HG03060 (cell line): Measurements from ENCODE around the gene MYO9B.
A peak's percentile ranks its signal among the peaks of the same experiment; 100 is the strongest.

Experiments
- ATAC-seq: cut with Tn5 transposase; IDR thresholded peaks from one replicate; pipeline ENCODE4 v1.9.1; 2021; ENCODE audit warnings: low read depth, moderate number of reproducible peaks; ENCODE audit not compliant: unreplicated experiment

MYO9B gene

DNA sequence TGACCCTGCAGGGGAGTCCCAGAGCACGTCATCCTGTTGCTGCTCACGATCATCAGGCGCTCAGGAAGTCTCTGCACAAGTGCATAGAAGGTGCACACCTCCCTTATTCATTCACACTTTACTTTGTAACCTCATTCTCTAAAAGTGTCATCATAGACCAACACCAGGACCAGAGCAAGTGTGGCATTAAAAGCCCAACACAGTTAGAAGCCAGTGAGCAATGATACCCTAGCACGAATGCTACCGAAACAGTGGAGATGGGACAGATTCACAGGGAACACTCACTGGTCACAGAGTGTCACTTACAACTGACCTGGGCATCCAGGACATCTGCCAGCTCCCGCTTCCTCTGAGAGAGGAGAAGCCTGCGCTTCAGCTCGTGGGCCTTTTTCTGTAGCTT, 17.3 kb upstream of the MYO9B start:
- ATAC-seq: no peak

DNA sequence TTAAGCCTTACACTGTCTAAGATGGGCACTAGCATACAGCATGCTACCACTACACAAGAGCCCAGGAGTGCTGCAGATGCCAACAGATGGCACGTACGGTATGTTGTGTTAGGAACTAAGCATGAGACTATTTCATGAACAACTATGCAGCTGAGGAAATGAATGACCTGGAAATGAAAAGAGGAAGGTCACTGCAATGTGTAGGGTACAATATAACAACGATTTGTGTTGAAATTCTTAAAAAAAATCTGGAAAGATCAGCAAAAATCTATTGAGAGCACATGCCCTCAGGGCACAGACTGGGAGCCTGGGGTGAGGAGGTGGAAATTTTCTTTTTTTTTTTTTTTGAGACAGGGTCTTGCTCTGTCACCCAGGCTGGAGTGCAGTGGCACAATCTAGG, 14.8 kb upstream of the MYO9B start:
- ATAC-seq: no peak

DNA sequence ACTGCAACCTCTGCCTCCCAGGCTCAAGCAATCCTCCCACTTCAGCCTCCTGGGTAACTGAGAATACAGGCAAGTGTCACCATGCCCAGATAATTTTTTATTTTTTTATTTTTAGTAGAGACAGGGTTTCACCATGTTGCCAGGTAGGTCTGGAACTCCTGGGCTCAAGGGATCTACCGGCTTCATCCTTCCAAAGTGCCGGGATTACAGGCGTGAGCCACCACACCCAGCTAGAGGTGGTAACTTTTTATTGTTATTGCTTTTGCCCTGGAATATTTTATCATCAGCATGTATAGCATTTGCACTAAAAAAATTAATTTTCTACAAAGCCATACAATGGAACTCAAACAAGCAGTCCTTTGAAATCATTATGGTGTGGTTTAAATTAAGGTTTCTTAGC, 14.4 kb upstream of the MYO9B start:
- ATAC-seq: no peak

DNA sequence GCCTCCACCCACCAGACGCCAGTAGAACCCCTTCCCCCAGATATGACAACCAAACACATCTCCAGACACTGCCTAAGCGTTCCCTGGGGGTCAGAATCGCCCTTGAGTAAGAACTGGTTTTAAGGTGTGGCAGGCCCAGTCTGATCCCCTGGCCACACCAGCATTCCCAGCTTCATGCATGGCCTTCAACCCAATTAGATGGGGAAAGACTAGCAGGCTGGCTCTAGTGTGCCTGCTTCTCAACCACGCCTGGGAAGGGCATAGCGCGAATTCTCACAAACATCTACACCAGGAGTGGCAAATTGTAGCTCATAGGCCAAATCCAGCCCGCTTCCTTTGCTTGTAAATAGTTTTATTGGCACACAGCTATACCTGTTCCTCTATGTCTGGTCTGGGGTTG, 13.9 kb upstream of the MYO9B start:
- ATAC-seq: no peak

DNA sequence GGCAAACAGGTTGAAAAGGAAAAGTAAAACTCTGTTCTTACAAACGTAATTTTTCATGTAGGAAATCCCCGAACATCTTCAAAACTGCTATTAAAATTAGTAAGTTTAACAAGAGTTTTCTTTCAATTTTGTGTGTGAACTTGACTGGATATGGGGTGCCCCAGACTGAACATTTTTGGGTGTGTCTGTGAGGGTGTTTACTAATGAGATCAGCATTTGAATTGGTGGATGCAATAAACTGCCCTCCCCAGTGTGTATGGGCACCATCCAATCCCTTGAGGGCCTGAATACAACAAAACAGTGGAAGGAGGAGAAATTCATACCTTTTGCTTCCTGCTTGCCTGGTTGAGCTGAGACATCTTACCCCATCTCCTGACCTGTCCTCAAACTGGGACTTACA, 12.1 kb upstream of the MYO9B start:
- ATAC-seq: no peak

DNA sequence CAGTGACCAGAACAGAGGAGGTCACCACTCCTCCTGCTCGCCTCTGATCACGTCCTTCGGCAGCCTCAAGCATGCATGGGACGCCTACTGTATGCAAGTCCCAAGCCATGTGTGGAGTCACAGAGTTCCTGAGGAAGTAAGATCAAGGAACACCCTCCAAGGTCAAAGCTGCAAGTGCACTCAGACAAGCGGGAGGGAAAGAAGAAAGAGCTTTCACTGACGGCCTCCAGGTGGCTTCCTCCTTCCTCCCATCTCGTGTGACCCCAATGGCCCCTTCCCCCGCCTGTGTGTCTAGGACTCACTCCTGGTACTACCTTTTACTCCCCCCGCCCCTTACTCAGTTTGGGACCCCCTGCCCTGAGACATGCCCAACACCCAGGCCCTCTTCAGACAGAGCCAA, 6.4 kb upstream of the MYO9B start:
- ATAC-seq: no peak

DNA sequence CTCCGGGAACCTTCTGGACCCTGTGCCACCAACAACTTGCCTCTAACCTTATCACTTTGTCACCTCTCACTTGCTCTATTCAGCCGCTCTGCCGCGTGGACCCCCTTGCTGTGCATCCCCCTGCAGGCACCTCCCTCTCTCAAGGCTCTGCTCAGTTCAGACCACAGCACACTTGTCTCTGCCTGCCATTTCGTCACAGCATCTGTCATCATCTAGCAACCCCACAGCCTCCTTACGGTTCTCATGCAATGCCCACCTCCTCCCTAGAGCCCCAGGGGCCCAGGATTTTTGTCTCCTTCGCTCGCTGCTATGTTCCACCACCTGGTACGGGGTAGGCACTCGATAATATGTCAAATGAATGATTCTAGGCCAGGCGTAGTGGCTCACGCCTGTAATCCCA, 5.2 kb upstream of the MYO9B start:
- no peak for ATAC-seq

DNA sequence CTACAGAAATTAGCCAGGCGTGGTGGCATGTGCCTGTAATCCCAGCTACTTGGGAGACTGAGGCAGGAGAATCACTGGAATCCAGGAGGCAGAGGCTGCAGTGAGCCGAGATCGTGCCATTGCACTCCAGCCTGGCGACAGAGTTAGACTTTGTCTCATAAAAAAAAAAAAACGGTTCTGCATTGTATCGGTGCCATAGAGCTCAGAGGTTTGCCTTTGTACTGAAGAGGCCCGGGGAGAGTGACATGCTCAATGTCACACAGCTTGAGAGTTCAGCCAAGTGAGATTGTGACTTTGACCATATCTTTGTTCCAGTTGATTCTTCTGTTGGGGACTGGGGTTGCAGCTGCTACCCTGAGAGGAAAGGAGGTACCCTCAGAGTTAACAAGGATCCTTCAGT, 4.7 kb upstream of the MYO9B start:
- no peak for ATAC-seq

DNA sequence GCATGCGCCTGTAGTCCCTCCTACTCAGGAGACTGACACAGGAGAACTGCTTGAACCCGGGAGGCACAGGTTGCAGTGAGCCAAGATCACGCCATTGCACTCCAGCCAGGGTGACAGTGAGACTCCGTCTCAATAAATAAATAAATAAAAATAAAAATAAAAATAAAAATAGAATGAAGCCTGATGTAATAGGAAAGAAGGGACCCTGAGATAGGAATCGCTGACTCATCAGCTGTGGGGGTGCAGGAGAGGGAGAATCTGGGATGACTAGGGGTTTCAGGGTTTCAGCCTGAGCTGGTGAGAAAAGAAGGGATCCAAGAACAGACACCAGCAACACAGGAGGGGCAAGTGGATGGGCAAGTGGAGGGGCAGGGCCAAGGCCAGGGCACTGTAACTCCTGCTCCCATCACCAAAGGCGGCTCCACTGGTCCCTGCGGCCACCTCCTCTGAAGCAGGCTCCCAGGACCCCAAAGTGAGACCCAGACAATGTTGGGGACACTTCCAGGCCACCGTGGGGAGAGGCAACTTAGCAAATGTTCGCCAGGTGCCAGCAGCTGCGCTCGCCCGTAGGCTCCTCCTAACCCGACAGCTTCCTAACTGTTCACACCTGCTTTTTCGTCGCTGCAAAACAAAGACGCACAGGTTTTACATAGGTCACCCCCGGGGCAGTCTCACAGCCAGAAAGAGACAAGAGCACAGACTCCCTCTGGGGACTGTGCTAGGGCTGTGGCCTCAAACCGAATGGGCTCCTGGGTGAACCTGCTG, 1.5 kb upstream of the MYO9B start:
- peak; percentile 10 for ATAC-seq

DNA sequence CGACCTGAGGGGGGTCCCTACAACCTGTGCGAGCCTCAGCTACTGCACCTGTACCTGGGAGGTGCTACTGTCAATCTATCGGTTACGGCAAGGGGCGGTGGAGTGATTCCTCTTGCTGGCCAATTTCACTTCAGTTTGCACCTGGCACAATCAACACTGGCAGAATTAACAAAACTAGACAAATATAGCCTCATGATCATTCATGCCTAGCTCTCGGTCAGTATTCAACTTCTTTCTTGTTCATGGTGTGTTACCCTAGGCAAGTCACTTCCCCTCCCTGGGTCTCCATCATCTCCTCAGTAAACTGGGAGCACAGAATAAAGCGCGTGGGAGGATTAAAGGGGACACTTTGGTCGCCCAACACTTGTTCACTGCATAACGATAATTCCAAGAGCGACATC, 943 bp upstream of the MYO9B start:
- peak; percentile 12 for ATAC-seq

DNA sequence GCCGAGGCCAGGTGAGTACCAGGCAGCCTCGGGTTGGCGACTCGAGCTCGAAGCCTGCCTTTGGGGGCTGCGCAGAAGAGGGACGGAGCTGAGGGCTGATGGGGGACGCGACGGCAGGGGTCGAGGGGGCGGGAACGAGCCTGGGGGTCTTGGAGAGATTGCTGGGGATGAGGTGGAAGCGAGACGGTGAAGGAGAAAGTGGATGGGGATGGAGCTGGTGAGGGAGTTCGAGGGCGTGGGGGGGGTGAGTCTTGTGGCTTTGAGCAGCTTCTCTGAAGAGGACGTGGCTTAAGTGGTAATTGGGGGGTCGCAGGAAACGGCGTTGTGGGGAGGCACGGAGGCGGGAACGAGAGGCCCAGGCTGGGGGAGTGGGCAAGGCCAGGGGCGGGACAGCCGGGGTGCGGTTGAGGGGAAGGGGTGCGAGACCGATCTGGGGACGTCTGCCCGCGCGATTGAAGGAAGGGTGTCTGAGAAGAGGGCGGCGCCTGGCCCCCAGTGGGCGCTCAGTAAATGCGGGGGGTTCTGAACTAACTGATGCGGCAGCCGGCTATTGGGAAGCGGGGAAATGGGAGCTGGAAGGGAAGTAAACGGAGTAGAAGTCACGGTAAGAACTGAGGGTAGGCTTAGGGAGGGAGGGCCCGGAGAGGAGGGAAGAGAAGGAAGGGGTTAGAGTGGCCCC, 426 bp downstream of the MYO9B start:
- no peak for ATAC-seq

DNA sequence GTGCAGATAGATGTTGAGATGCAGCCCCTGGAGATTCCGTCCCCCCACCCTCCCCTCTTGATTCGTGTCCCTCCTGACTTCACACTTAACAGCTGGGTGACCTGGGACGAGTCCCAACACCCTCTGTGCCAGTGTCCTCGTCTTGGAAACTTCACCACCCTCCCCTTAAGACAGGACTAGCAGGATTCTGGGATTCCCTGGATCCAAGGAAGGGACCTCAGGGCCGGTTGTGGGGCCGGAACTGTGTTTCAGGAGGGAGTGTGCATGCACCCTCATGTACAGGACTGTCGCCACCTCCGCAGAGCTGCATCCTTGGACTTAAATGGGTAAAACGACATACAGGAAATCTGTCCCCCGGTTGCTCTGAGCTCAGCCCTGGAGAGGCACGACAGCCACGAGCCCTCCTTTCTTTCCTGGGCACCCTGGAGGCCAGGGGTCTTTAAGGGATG, 990 bp downstream of the MYO9B start:
- ATAC-seq: no peak

DNA sequence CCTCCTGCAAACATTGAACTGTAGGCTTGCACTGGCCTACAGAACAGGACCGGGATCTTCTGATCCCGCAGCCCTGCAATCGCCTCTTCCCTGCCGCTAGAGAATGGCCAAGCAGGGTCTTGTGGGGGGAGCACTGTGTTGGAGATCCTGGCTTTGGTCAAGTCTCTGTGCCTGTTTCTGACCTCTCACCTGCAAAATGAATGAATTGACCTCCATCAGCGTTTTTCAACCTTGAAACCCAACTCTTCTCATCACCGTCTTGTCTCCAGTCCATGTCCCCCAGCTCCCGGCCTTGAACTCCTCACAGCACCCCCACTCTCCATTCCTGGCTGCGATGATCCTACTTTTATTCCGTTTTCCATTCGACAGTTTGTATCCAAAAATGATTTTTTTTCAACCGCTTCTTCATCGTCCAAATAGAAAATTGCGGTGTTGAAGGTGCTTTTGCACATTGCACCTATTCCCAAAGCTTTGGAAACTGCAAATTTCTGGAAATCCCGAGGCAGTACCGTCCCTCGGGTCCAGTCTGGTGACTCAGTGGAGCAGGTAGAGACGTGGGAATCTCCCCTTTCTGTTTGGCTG, 2.0 kb downstream of the MYO9B start:
- no peak for ATAC-seq

DNA sequence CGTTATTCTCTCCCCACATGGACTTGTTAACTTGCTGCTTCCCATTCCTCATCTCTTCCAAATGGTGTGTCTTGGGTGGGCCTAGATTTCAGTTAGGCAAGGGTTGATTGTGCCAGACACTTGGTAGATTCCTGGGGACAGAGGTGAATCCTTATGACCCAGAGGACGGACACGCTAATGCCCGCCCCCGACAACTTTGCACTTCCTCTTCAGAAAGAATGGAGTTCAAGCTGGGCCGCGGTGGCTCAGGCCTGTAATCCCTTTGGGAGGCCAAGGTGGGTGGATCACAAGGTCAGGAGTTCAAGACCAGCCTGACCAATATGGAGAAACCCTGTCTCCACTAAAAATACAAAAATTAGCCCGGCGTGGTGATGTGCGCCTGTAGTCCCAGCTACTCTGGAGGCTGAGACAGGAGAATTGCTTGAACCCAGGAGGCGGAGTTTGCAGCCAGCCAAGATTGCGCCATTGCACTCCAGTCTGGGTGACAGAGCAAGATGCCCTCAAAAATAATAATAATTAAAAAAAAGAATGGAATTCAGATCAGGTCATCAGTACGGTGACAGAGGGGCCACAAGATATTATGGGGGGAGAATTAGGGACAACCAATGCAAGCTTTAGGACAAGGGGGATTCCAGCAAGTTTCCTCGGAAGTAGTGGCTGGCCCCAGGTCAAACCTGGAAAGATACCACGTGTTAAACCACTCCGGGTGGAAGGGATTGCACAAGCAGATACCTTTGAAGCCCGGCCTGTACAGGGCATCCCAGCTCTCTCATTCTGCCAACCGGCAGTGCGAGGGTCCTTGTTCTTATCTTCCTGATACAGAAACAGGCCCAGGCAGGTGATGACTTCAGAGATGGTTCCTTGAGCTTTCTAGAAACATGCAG, 2.7 kb downstream of the MYO9B start:
- no peak for ATAC-seq

DNA sequence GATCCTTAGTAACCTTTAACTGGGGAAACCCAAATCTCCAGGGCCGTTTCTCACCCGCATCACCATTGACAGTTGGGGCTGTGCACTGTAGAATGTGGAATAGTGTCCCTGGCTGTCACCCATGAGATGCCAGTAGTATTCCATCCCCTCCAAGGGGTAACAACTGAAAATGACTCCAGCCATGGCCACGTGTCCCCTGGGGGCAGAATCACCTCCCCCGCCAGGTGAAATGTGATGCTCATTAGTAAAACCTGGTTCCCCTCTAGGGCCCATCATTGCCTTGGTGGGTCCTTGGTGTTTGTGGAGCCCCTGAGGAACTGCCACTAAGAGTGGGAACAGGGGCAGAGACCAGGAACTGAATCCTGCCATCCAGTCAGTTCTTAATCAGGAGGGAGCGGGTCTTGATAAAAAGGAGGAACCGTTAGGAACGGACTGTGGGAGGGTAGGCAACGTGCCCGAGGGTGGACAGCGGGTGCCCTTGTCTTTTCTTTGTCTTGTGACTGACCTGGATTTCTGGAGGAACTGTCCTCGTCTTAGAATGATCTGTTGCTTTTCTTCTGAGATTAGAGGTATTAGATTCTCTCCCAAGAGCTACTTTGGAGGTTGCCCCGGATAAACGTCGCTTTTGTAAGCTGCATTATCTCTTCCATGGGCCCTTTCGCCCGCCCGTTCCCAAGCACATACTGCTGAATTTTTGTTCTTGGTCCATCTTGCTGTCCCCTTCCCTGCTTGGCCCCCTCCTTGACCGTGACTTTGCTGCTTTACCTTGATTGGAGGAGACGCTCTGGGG, 3.5 kb downstream of the MYO9B start:
- ATAC-seq: no peak

DNA sequence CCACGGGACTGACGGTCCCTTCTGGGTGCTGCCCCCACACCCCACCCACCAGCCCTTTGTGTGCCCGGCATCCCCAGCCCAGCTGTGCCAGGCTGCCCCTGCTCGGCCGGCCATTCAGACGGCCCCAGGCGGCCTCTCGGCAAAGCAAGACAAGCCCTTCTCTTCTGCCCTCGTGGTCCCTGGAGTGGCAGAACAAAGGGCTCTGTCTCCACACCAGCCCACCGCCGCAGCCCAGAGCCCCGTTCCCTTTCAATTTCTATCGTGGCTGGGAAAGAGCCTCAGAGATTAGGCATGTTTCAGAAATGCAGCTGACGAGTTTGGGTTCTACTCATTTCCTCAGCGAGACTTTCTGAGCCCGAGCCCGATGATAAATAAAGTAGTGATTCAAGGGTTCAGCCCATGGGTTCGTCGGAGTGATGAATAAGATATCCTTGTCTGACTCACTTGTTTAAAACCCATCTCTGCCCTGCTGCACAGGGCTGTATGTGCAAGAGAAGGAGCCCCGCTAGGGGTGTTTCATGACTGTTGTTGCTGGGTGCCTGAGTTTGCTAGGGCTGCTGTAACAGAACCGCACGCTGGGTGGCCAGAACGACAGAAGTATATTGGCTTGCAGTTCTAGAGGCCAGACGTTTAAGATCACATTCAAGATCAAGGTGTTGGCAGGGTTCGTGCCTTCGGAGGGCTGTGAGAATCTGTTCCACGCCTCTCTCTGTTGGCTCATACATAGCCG, 4.3 kb downstream of the MYO9B start:
- peak; percentile 33 for ATAC-seq

DNA sequence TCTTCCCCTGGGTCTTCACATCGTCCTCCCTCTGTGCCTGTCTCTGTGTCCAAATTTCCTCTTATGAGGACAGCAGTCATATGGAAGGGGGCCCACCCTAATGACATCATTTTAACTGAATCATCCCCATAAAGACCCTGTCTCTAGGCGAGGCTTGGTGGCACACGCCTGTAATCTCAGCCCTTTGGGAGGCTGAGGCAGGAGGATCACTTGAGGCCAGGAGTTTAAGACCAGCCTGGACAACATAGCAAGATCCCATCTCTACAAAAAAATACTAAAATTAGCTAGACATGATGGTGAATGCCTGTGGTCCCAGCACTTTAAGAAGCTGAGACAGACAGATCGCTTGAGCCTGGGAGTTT, 4.8 kb downstream of the MYO9B start:
- no peak for ATAC-seq

DNA sequence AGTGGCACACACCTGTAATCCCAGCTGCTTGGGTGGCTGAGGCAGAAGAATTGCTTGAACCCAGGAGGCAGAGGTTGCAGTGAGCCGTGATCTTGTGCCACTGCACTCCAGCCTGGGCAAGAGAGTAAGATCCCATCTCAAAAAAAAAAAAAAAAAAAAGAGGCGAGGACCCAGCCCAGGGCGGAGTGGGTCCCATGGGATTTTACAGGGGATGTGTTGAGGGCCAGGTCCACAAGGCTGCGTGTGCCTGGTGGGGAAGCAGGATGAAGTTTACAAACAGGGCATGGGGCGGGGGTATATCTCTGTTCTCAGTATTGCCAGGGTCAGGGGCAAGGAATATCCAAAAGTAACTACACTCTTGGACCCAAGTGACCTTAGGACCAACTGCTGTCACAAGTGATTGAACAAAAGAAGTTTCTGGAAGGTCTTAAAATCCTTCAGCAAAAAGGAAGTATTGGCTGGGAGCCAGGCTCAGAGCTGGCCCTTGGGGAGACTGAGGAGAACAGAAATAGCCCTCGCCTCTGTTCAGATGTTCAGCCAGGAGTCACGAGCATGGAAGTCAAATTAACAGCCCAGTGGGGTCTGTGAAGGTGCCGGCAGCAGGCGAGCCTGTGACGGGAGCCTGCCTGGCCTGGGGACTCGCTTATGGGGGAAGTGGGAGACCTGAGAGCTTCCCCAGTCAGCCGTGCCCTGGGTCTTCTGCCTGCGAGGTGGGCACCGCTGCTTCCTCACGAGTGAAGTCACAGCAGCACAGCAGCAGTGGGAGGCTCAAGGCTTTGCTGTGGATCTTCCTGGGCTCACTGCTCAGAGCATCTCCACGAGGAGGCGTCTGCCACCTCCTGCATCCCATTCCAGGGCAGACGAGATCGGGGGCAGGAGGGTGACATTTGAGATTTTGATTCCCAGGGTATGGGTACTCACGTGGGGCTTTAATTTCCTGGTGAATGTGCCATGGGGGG, 6.4 kb downstream of the MYO9B start:
- ATAC-seq: no peak
